ENCODE measurements around the gene VEPH1.

VEPH1 gene

DNA sequence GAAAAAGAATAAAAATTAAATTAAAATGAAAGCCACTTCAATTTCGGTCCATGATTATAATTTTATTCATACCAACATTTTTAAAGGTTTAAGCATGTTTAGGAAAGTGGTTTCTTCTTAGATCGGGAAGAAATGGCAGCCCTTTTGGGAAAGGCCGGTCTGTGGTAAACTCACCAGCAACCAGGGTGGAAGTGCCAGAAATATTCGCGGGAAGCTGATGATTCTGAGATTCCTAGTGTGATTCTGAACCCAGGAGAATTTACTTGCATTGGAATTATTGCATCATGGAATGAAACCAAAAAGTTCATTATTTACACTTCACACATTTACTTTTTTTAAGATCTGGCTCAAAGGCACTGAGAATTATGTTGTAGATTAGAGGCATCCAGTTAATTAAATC, 246.1 kb downstream of the VEPH1 start:
- Histone ChIP-seq H3K36me3 (no peaks in the 10 kb centered on the region), H3K4me3 (ENCODE audit: low read depth, low read length) (no peak overlapping the region), H3K9me3 (ENCODE audit: severe bottlenecking) (no peaks in the 10 kb centered on the region), H3K27ac (no peak overlapping the region), H3K27me3 (ENCODE audit: insufficient read depth, low read depth, severe bottlenecking) (no peaks in the 10 kb centered on the region)
- DNase-seq: no peak
- TF ChIP-seq, protein P1, sequence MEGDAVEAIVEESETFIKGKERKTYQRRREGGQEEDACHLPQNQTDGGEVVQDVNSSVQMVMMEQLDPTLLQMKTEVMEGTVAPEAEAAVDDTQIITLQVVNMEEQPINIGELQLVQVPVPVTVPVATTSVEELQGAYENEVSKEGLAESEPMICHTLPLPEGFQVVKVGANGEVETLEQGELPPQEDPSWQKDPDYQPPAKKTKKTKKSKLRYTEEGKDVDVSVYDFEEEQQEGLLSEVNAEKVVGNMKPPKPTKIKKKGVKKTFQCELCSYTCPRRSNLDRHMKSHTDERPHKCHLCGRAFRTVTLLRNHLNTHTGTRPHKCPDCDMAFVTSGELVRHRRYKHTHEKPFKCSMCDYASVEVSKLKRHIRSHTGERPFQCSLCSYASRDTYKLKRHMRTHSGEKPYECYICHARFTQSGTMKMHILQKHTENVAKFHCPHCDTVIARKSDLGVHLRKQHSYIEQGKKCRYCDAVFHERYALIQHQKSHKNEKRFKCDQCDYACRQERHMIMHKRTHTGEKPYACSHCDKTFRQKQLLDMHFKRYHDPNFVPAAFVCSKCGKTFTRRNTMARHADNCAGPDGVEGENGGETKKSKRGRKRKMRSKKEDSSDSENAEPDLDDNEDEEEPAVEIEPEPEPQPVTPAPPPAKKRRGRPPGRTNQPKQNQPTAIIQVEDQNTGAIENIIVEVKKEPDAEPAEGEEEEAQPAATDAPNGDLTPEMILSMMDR (IDR thresholded peaks at IDR 0.05; ENCODE audit: low read depth, low read length): no peak

DNA sequence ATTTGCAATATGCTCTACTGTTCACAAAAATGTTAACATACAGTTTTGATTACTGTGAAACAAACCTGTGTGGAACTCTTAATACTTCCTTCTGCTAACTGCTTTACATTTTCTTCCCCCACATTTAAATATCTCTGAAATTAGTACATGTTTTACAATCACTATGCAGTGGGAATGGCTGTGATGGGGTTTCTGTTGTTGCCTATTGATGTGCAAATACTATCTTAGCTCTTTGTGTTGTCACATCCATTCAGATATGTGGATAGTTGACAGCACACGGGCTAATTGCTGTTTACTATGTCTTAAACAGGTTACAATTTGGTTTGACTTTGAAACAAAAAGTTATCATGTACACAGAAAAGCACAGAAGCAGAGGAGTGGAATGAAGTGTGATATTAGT, 247.4 kb downstream of the VEPH1 start:
- TF ChIP-seq, protein P1 (IDR thresholded peaks at IDR 0.05; ENCODE audit: low read depth, low read length): no peak
- no peaks in the 10 kb centered on the region for H3K9me3 ChIP-seq (ENCODE audit: severe bottlenecking)
- H3K27ac ChIP-seq: no peak overlapping the region
- no peak for DNase-seq
- H3K36me3 ChIP-seq: no peaks in the 10 kb centered on the region
- H3K27me3 ChIP-seq (ENCODE audit: insufficient read depth, low read depth, severe bottlenecking): no peaks in the 10 kb centered on the region
- no peak overlapping the region for H3K4me3 ChIP-seq (ENCODE audit: low read depth, low read length)

DNA sequence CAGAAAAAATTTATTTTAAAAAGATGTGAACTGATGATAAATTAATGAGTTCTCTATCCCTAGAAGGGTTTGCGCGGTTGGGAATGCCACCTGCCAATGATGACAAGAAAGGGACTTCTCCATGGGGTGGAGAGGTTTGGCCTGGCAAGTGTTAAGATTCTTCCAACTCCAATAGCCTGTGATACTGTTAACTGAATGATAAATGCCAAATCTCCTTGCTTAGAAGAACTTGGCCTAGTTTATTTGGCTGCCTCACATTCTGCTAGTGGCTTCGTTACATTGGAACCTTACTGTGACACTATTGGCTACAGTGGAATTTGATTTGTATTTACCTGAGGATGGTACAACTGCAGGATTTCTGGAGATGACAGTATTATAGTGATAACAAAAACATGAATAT, 251.5 kb downstream of the VEPH1 start:
- TF ChIP-seq, protein P1 (IDR thresholded peaks at IDR 0.05; ENCODE audit: low read depth, low read length): no peak
- DNase-seq: no peak
- H3K27me3 ChIP-seq (ENCODE audit: insufficient read depth, low read depth, severe bottlenecking): no peaks in the 10 kb centered on the region
- no peaks in the 10 kb centered on the region for H3K36me3 ChIP-seq
- no peak overlapping the region for H3K4me3 ChIP-seq (ENCODE audit: low read depth, low read length)
- no peak overlapping the region for H3K27ac ChIP-seq
- no peaks in the 10 kb centered on the region for H3K9me3 ChIP-seq (ENCODE audit: severe bottlenecking)

DNA sequence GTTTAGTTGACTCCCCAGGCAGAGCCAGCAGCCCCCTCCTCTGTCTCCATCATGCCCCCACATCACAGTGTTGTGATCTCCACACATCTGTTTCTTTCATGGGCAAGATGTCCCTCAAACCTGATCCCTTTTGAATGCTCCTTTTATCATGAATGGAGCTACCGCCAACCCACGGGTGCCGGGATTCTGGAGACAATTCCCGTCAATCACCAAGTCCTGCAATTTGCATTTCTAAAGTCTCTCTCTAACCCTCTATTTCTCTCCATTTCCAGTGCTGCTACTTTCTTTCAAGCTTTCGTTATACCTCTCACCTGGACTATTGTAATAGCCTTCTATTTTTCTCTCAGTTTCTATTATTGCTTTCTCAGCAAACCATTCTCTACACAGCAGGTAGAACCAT, 253.6 kb downstream of the VEPH1 start:
- H3K27ac ChIP-seq: no peak overlapping the region

DNA sequence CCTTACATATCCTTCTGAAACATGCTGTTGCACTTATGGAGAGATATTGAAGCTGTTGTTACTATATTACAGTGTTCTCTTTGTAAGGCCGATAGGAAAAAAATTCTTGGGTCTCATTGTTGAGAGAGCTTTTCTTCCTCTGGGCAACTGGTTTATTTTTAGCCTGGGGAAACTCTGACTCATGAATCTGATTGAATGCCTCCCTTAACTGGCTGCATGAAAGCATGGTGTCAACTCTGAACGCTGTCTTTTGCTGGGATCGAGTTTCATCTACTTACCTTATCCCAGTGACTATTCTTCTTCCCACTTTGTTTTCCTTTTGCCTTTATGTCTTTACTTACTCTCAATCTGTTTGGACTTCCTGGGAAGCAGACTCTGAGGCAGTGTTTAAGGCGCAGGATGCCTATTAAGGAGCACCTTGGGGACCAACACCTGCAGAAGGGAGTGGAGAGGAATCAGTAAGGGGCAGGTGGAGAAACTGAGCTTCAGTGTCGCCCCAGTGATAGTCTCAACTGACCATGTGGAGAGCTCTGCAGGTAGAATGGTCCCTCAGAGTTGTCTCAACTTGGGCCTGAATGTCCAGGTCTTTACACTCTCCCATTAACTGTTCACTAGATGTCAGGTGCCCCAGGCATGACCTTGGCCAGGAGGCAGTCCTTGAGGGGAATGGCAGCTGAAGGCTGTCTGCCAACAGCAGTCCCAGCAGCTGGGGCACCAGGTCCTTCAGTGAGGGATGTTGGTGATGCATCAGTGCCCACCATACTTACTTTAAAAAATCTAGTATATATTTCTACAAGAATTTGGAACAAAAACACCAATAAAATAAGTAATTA, 254.4 kb downstream of the VEPH1 start:
- Histone ChIP-seq H3K36me3 (no peaks in the 10 kb centered on the region), H3K4me3 (ENCODE audit: low read depth, low read length) (no peak overlapping the region), H3K27me3 (ENCODE audit: insufficient read depth, low read depth, severe bottlenecking) (no peaks in the 10 kb centered on the region), H3K27ac (no peak overlapping the region), H3K9me3 (ENCODE audit: severe bottlenecking) (no peaks in the 10 kb centered on the region)
- TF ChIP-seq, protein P1 (IDR thresholded peaks at IDR 0.05; ENCODE audit: low read depth, low read length): no peak
- no peak for DNase-seq

More for the DNA sequence above, 253.6 kb downstream of the VEPH1 start:
- Histone ChIP-seq H3K36me3 (no peaks in the 10 kb centered on the region), H3K4me3 (ENCODE audit: low read depth, low read length) (no peak overlapping the region), H3K27me3 (ENCODE audit: insufficient read depth, low read depth, severe bottlenecking) (no peaks in the 10 kb centered on the region), H3K9me3 (ENCODE audit: severe bottlenecking) (no peaks in the 10 kb centered on the region)
- TF ChIP-seq, protein P1 (IDR thresholded peaks at IDR 0.05; ENCODE audit: low read depth, low read length): no peak
- no peak for DNase-seq

DNA sequence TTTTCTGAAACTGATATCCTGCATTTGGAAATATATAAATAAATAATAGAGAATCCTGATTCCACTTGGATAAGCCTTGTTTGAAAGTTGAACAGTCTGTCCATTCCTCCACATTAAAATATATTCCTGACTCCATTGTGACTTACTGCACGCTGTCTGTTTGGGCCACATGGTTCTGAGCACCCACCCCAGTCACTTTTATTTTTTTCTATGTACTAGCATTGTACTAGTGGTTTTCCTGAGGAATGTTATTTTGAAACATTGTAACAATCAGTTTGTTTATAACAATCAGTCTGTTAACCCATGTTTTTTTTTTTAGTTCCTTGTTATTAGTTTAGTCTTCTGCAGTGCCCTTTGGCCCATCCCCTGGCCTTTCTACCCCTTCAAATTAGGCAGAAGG, 255.8 kb downstream of the VEPH1 start:
- DNase-seq: no peak
- TF ChIP-seq, protein P1 (IDR thresholded peaks at IDR 0.05; ENCODE audit: low read depth, low read length): no peak
- Histone ChIP-seq H3K4me3 (ENCODE audit: low read depth, low read length) (no peak overlapping the region), H3K27me3 (ENCODE audit: insufficient read depth, low read depth, severe bottlenecking) (no peaks in the 10 kb centered on the region), H3K27ac (no peak overlapping the region), H3K36me3 (no peaks in the 10 kb centered on the region), H3K9me3 (ENCODE audit: severe bottlenecking) (no peaks in the 10 kb centered on the region)
